NCI-H69 (cell line): Measurements from ENCODE around the gene PMVK.
A peak's percentile ranks its signal among the peaks of the same experiment; 100 is the strongest.

Source experiments
- DNase-seq: peaks from one replicate; lab custom pipeline; 2025; lab: John Stamatoyannopoulos, UW

The PMVK gene

GRCh38 chr1:154945962-154946850 is 9.7 kb upstream of the PMVK start:
- no peak for DNase-seq

- DNase-seq = no peak
Measured at GRCh38 chr1:154945160-154945961, 8.8 kb upstream of the PMVK start.

GRCh38 chr1:154944401-154945159 is 8.1 kb upstream of the PMVK start:
- DNase-seq = no peak

- peak; percentile 59 for DNase-seq
Measured at GRCh38 chr1:154943649-154944400, 7.3 kb upstream of the PMVK start.

GRCh38 chr1:154941333-154942013 is 5.0 kb upstream of the PMVK start:
- DNase-seq = peak; percentile 21

GRCh38 chr1:154940651-154941194 is 4.2 kb upstream of the PMVK start:
- DNase-seq = no peak

- DNase-seq = no peak
Measured at GRCh38 chr1:154940213-154940560, 3.7 kb upstream of the PMVK start.

- no peak for DNase-seq
Measured at GRCh38 chr1:154938604-154939399, 2.3 kb upstream of the PMVK start.

GRCh38 chr1:154937988-154938386 is 1.5 kb upstream of the PMVK start:
- no peak for DNase-seq

GRCh38 chr1:154937085-154937987 is 817 bp upstream of the PMVK start:
- DNase-seq = peak; percentile 96

GRCh38 chr1:154935749-154936554 is 567 bp downstream of the PMVK start:
- no peak for DNase-seq

- no peak for DNase-seq
Measured at GRCh38 chr1:154934358-154934948, 2.1 kb downstream of the PMVK start.

GRCh38 chr1:154931940-154932487 is 4.5 kb downstream of the PMVK start:
- no peak for DNase-seq

GRCh38 chr1:154926201-154926600 is 10.3 kb downstream of the PMVK start:
- no peak for DNase-seq

GRCh38 chr1:154925335-154926170 is 11.0 kb downstream of the PMVK start:
- no peak for DNase-seq

- DNase-seq = no peak
Measured at GRCh38 chr1:154923695-154924094, 12.8 kb downstream of the PMVK start.
